SKM-1 treated with dmso at 0.1 percent for 144 hours (cell line): Measurements from ENCODE around the gene PADI2.

Source experiments
- DNase-seq: peaks from one replicate; lab custom pipeline; 2025; ENCODE audit not compliant: unreplicated experiment; lab: John Stamatoyannopoulos, UW

Gene PADI2

GRCh38 chr1:17119076-17119772 lies at the start of gene PADI2:
Gene PADI2 (minus strand): TSS chr1:17119451. CDS start chr1:17119371, 80 bp downstream.
- peak; percentile 60 for DNase-seq

DNA sequence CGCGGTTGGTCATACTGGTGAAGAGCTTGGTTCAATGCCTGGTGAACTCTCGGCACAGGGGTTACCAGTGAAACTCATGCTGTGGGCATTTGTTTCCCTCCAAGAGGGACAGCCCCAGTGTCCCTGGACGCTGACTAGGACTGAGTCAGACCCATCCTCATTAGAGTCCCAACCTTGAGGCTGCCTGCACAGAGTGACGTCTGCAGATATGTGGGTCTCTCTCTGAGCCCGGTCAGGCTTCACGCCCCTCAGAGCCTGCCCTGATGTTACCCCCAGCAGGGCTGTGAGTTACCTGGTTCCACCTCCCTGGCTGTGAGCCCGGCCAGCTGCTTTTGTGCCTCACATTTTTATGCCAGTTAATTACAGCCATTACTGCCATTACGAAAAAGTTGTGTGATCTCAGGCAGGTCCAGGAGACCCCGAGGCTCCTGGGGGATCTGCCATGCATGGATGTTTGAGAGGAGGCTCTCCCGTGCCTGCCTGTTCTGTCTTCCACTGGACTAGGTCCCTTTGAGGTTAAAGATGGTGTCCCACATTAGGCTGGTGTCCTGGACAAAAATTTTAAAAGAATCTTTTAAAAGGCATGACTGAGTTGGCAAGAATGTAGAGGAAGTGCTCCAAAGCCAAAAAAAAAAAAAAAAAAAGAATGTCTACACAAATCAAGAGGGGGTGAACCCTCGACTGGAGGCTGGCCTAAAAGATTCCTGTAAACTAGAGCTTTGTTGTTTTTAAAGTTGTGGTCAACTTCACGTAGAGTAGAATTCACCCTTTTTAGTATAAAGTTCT lies 49.0 kb upstream of the PADI2 start:
- DNase-seq: no peak

GRCh38 chr1:17167786-17168090 lies 48.5 kb upstream of the PADI2 start:
- no peak for DNase-seq

GRCh38 chr1:17167041-17167785 lies 48.0 kb upstream of the PADI2 start:
- no peak for DNase-seq

DNA sequence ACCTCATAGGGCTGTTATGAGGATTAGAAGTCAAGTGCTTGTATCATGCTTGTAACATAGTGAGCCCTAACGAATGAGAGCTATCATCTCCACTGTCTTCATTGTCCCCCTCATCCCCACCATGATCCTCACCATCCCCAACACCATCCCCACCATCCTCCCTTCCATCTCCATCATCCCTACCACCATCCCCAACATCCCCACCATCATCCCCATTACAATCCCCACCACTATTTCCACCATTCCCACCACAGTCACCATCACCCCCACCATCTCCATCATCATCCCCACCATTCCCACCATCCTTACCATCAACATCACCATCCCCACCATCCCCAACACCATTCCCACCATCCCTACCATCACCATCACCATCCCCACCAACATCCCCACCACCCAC lies 46.6 kb upstream of the PADI2 start:
- DNase-seq: no peak

- no peak for DNase-seq
Measured at GRCh38 chr1:17163789-17164666, 44.8 kb upstream of the PADI2 start.

DNA sequence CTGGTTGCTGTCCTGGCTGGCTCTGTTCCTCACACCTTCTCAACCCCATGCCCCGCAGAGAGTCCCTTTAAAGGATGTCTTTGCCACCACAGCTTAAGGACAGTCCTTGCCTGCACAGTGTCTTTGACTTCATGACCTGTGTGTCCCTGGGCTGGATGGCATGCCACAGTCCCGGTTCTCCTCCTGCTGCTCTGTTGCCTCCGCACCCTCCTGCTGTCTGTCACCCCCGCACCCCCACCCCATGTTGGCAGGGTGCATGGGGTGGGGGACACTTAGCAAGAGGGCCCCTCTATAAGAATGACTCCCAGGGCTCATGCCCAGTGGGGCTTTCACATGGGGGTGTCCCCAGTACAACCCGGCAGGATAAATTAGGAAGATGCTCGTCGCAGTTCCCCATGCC lies 44.1 kb upstream of the PADI2 start:
- DNase-seq: no peak

DNA sequence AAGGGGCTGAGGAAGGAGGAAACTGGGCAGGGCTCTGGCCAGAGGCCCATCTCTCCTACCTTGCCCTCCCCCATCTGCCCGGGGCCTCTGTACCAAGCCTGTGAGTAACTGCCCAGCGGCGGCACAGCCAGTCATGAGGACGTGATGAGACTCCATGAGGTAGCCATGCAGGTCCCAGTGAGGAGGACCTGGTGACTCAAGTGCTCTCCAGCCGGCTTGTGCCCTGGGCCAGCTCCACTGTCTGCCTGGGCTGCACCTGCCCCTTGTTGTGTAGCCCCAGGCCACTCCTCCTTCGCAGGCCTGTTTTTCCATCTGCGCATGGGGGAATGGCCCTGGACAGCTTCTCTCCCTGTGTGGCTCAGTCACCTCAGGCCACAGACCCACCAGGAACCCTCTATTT lies 43.7 kb upstream of the PADI2 start:
- no peak for DNase-seq

GRCh38 chr1:17161926-17162800 lies 42.9 kb upstream of the PADI2 start:
- DNase-seq: no peak

DNA sequence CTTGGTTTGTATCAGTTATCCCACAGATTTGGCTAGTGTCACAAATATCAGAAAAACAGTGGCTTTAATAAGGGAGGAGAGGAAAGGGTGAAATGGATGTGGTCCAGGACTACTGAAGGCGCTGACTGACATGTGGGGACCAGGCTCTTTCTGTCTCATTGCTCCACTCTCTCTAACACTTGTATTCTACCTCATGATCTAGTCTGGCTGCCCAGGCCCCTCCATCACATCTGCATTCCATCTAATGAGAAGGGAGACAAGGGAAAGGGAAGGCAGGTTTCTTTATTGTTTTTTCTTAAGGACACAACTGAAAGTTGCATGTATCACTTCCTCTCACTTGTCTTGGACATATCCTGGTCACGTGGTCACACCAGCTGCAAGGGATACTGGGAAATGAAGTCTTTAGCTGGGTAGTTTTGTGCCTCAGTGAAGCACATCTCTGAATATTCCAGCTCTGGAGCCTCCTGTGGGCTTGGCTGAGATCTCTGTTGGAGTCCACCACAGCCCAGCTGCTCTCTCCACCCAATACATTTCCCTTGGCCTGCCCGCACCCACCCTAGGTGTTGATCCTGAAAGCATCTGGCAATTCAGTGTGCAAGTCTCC lies 42.0 kb upstream of the PADI2 start:
- DNase-seq: peak; percentile 34

DNA sequence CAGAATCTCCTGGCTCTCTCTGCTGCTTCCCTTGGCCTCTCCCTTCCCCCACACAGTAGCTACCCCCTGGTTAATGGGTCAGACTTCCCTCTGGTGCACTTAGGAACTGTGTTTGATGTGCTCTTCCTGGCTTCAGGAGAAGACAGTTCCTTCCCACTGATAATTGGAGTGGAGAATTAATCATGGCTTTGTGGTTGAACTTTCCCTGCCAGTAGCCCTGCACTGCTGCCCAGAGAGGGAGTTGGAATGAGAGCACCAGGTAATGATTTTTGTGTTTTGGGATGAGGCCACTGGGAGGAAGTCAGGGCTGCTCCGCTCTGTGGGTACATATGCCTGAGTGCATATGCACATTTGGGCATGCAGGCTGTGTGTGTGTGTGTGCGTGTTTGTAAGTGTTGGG lies 39.7 kb upstream of the PADI2 start:
- no peak for DNase-seq

DNA sequence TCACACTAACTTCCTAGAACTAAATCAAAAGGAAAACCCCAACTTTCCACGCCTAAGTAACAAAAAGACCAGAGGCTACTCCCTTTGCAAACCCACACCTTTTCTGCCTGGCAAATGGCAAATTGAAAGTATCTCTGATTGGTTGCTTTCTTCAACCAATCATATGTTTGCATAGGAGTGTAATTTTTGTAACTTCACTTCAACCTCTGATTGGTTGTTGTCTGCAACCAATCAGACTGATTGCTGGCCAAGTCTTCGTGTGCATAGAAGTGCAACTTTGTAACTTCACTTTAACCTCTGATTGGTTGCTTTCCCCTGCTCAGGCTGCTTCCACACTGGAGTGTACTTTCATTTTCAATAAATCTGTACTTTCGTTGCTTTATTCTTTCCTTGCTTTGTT lies 36.9 kb upstream of the PADI2 start:
- DNase-seq: no peak

GRCh38 chr1:17155257-17155920 lies 36.1 kb upstream of the PADI2 start:
- no peak for DNase-seq

DNA sequence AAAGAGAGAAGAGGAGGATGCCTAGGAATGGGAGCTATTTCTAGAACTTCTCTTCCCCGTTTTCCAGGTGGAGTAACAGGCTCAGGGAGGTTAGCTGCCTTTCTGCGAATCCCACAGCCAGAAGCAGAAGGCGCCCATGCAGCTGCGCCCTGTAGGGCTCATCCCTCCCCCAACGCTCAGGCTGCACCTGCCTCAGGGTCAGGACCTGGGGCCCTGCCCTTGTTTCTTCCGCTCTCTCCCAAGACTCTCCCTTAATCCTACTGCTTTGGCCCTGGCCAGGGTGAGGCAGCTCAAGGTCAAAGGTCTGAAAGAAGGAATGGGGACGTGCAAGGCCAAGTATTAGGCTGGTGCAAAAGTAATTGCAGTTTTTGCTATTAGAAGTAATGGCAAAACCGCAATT lies 30.5 kb upstream of the PADI2 start:
- DNase-seq: no peak

DNA sequence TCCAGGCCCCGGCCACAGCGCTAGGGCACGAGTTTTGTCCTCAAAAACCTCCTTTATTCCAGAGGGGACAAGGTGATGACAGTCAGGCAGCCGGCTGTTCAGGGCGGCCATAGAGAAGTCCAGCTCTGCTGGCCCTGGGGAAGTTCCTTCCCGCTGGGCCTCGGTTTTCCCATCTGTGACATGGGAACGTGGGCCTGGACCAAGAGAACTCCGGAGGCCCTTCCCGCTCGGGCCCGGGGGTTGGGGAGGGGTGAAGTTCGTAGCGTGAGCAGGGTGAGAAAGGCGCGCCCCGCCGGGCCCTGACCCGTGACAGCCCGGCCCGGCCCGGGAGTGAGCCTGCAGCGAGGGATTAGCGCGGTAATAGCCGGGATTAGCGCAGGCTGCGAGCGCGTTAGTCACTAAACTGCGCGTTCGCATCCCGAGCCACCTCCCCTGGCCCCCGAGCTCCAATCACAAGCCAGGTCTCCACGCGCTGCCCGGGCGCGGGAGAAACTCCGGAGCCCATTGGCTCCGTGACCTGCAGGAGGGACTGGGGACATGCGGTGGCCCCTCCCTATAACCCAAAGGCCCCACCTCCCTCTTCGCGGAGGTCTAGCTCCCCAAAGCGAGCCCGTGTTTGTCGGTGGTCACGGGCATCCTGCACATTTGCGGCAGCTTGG lies 29.8 kb upstream of the PADI2 start:
- DNase-seq: no peak

GRCh38 chr1:17145648-17146047 lies 26.4 kb upstream of the PADI2 start:
- no peak for DNase-seq

DNA sequence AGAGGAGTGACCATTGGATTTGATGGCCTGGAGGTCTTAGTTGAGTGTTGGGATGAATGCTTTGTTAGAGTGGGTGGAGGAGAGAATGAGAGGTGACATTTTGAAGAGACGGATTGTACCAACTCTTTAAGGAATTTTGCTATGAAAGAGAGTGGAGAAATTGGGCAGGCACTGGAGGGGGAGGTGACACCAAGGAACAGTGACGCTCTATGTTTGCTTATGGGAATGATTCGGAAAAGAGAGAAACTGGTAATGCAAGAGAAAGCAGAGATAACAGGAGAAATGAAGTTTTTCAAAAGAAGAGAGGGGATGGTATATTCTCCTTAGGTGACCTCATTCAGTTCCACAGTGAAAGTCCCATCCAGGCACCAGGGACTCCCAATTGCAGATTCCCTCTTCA lies 24.5 kb upstream of the PADI2 start:
- no peak for DNase-seq

GRCh38 chr1:17141441-17142197 lies 22.4 kb upstream of the PADI2 start:
- no peak for DNase-seq
